Stimulated activated CD8-positive, alpha-beta memory T cell treated with anti-CD3 and anti-CD28 coated beads, Interleukin-2, amount 100 ng/mL, for 48 hours (primary cell): ENCODE results near the gene PCED1A.

ENCODE experiments used
- DNase-seq, 2 donors: peaks; one replicate each; pipeline ENCODE4 v3.0.0-alpha.2; 2020; ENCODE audit warnings: low read depth in 2 of 2

PCED1A gene

DNA sequence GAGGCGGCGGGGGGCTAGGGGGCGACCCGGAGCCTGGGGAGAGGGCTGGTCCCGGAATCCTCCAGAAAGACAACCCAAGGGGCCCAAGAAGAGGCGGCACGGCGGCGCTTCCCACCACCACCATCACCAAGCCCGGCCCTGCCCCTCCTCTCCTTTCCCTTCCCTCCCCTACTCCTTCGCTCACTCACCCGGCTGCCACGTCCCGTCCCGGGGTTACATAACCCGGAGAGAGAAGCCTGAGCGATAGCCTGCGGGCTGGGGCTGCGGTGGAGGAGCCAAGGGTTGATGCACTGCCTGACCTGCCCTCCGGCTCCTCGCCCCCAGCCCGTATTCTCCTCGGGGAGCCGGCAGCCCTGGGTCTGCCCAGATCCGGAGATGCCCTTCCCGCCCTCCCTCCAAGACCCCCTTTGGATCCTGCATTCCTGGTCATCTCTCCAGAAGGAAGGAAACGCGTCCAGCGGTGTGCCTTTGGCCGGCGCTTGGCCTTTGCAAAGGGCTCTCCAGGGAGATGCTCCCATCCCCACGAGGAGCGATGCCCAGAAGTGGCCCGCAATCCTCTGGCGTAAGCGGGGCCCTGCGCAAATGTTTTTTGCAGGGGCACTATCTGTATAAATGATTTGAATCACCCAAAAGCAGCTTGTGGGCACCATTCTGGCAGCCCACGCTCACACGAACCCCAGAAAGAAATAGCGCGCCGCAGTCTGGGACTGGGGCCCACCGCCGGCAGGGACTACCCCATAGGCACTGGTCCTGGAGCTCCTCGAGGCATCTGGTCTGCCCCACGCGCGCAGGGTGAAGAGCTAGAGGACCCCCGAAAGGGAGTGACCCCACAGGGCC is 35.4 kb downstream of the PCED1A start:
- no peak for DNase-seq

DNA sequence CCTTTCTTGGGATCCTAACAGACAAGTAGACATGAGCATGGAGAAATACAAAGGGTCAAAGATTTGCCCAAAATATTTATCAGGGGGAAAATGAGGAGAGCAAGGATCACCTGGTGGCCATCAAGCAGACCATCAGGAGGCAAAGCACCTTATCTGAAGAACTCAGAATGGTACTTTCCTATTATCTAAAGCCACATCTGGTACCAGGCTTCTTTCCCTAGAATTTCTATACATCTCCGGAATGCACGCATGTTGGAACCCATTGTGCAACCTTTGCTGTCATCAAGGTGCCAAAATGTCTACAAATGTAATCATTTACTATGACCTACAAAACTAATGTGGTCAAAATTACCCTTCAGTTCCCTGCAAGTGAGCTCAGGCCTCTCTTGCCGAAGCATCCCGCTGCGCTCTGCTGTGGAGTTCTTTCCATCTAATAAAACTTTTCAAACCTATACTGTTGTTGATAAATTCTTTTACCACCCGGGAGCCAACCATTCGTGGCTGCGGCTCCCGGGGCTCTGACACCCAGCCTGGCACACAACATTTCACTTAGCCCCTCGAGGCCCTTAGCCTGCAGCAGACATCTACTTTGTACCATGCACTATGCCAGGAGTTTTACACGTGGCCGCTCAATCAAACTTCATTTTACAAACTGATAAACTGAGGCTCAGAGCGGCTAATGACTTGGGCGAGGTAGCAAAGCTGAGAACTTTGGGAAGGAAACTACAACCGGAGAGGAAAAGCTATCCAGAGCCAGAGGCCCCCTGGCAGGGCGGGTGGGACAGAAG is 36.2 kb downstream of the PCED1A start:
- DNase-seq = no peak

DNA sequence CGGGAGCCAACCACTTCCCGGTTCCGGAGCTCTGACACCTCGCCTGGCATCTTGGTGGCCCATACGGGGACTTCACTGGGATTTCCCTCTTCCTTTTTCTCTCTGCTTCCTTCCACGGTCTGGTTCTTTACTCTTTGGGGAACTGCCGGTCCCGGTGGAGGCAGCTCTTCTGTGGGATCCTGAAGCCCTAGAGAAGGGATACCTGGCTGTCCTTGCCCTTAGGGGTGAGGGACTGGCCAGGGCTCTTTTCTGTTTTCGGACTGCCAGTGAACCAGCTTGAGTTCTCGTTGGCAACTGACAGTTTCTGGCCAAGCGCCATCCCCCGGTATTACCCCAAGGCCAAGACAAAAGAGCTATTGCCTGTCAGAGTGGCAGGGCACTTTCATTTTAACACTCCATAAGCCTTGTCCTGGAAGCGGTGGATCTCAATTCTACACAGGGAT is 39.1 kb downstream of the PCED1A start:
- no peak for DNase-seq

DNA sequence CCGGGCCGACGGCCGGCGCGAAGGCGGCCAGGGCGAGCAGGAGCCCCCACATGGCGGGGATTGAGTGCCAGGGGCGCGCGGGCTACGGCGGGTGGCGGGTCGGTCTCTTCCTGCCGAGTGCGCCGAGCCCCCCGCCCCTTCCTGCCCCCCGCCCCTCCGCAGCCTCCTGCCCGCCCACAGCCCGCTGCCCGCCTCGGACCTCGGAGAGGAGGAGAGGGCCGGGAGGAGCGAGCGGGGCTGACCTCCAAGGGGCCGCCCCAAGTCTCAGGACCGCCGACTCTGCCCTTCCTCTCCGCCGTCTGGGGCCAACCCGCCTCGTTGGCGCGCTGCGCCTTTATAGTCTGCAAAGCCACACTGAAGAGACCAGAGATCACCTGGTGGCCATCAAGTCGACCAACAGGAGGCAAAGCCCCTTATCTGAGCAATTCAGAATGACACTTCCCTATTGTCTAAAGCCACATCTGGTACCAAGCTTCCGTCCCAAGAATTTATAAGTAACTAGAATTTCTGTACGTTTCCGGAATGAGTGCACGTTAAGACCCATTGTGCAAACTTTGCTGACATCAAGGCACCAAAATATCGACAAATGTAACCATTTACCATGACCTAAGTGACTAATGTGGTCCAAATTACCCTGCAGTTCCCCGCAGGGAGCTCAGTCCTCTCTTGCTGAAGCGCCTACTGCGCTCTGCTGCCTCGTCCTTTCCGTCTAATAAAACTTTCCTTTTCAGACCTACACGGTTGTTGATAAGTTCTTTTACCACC is 39.8 kb downstream of the PCED1A start, which contains the start of gene CPXM1:
Gene CPXM1 (minus strand): TSS at position 107 of the 765 bp plus-strand sequence. CDS start 55 bp downstream, at position 52.
- no peak for DNase-seq

DNA sequence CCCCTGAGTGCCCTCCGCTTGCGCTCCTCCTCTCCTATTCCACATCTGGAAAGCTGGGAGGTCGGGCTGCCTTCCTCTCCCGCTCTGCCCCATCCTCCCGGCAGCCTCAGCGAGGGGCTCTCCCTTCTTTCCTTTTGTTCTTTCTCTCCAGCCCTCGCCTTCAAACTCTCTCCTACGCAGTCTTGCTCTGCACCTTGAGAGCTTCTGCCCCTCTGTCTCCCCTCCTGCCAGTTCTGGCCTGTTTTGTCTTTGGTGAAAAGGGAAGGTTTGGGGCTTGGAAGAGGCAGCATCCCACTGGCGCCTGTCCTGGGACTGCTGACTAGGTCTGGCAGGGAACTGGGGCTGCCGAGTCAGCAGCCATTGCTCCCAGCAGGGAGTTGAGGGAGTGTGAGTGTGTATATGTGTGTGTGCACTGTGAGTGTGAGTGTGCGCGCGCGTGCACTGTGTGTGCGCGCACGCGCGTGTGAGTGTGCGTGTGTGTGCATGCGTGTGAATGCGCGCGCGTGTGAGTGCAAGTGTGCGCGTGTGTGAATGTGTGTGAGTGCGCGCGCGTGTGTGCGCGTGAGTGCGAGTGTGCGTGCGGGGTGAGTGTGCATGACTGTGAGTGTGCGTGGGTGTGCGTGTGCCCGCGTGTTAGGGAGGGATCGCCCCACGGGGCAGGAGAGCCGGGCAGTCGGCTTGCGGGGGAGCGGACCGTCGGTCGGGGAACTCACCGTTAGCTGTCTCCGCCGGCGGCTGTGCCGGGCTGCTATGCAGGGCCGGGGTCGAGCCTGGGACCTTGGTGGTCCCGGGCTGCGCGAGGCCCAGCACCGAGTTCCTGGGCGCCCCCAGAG is 40.6 kb downstream of the PCED1A start:
- no peak for DNase-seq

DNA sequence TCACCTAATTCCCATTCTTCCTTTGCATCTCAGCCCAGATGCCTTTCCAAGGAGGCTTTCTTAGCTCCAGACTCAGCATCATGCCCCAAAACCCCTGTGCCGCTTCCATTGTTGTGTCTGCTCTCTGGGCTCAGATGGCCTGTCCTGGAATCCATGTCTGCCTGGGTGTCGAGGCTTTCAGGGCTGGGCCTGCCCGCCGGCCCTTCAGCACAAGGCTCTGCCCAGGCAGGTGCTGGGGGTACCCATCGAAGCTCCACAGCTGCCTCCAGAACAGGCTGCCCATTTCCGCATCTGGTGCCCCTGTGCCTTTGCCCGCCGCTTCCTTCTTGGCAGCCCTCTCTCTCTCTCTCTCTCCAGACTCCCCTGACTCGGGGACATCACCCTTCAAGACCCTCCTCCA is 41.2 kb downstream of the PCED1A start:
- no peak for DNase-seq

DNA sequence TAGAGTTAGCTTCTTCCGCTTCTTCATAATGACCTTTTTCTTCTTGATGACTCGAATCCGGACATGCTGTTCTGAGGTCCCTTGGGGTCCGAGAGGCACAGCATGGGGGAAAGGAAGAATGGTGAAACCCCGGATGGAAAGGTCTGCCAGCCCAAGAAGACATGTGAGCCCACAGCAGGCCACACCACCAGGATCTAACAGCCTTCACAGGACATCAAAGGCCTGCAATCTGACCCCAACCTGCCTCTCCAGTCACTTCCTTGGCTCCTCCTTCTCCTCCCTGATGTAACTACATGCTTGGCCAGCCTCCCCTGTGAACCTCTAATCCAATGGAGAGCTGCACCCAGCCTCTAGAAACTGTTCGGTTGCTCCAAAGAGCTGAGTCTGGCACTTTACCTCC is 41.6 kb downstream of the PCED1A start:
- no peak for DNase-seq

DNA sequence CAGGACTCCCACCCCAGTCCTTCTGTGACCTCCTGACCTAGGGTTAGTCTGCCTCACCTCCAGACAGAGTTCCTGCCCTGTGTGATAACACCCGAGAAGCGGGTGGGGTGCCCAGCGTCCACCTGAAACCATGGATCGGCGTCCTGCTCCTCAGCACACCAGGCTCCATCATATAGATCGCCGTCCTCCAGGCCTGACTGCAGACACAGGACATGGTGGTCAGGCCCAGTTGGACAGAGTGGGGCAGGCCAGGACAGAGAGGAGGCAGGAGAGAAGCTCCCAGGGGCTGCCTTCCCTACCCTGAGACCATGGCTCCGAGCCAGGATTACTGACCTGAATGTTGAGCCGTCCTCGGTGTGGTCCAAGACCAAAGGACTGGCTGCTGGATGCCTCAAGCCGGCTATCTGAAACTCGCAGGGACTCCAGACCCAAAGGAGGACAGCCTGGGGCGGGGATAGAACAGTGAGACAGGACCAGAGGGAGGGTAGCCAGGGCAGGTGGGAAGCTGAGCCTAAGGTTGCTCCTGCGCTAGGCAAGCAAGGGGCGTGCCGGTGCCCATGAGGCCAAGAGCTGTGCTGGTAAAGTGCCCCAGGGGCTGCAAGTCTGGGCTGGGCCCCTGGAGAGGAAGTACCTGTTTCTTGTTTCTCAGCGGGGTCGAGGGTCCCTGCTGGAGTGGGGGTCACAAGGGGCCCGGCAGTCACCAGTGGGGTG is 42.2 kb downstream of the PCED1A start:
- no peak for DNase-seq

DNA sequence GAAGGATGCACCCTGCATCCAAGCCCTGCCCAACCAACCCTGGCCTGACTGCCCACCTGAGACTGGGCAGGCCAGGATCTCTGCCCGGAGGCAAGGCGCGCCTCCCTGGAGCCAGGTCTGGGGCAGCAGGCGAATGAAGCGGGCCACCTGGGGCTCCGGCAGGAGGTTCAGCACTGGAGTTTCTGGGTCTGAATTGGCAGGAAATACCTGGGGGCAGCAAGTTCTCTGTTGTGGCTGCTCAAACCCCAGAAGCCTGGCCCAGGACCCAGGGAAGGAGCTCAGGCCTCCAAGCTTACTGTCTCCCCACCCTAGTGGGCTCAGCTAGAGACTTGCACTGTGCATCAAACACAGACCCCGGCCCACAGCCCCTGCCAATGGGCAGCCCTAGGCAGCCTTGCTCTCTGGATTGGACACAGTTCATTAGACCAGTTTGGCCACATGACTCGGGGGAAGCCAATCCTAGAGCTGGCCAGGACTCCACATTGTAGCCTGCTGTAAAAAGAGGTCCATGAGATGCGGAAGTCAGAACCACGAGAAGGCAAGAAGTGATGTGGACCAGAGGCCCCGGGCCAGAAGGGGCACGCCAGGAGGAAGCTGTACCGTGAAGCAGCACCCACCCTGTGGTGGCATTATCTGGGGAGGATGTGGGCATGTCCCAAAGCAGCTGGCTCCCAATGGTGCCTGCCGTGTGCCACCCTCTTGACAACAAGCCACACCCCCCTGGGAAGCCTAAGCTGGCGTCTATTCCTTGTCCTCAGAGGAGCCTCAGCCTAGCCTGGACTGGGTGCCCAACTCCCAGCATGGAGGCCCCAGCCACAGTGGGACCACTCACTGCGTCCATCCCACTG is 43.1 kb downstream of the PCED1A start:
- no peak for DNase-seq

DNA sequence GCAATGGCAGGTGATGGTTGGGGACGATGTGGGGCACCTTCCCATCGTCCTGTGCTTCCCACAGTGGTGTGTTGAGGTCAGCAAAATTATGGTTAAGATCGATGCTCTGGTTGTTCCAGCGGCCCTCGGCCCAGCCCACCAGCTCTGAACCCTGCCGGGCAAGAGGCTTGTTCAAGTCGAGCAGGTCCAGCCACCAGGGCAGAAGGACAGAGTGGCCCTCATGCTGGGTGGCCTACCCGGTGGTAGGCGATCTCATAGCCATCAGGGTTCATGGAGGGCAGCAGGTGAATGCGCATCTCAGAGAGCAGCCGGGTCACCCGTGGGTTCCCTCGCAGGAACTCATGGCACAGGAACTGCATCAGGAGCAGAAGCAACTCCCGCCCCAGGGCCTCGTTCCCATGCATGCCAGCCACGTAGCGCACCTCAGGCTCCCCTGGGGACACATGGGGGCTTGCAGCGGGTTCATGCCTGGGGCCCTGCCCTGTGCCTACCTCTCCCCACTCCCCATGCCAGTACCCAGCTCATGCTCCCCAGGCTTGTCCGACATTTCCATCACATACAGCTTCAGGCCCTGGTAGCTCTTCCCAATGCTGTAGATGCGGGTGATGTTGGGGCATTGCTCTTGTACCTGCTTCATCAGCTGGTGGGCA is 44.3 kb downstream of the PCED1A start:
- no peak for DNase-seq

DNA sequence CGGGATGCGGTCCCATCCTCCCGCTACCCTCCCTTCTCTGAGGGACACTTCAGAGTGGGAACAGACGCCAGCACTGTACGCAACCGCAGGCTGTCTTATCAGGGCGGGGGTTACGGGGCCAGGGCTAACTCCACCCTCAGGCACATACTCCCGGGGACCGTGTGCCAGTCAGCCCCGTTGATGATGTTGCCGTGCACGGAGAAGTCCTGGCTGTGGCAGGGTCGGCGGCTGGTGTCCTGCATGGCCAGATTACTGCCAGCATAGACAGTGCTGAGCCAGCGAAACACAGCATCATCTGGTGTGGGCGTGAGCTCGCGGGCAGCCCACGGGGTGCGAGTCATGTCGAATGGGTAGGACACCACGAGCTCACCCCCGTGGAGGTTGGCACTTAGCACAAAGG is 45.0 kb downstream of the PCED1A start:
- DNase-seq = no peak

DNA sequence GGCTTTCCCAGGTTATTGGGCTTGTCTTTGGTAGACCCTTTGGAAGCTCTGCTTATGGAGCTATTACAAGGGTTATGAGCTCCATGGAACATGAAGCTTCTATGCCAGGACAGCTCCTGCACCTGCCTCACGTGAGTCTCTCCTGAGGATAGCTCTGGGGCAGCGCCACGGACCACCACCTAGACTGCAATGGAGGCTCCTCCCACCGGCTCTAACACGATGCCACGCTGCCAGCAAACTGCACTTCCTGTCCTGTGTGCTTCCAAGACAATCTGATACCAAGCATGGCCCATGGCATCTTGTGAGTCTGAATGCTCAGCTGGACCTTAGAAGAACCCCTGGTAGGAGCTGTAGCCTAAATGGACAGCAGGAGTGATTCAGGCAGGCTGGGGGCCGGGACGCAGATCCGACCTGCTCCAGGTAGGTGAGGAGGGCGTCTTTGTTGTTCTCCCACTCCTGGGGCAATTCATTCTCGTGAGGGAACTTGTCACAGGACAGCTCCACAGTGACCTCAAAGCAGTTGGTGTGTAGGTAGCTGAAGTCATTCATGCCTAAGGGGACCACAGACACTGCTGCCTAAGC is 45.5 kb downstream of the PCED1A start:
- no peak for DNase-seq

DNA sequence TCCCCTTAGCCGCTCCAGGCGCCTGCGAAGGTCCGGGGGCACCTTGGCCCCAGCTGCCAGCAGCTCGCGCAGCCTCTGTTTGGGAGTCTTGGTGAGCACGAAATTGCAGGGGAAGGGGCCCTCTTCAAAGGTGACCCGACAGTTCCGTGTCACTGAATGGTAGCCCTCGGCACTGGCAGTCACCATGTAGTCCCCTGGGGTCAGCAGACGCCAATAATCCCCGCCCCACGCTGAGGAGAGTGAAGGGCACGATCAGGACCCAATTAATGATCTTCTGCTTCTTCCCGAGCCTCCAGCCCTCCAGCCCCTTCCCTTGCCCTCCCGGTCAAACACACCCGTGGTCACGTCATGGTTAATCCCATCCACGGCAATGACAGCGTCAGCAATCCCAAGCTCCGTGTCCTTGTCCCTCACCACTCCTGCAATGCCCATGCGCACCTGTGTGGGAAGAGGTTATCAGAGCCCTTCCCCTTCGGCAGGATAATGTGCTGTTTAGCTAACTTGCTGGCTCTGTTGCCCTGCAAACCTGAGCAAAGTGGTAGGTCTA is 46.2 kb downstream of the PCED1A start:
- no peak for DNase-seq

DNA sequence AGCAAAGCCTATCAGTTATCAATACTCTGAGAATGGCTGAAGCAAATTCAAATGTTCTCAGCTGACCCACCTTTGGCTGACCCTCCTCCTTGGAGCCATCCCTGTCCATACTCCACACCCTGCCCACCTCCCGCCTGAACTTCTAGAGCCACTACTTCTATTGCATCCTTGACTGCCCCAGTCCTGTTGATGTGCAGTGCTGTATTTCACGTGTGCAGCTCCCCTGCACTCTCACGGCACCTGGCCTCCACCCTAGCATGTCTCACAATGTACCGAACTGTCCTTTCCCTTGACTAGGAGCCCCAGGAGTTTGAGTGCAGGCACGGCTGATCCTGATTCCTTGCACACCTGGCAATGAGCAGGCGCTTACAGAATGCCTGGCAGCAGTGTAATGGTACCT is 47.0 kb downstream of the PCED1A start:
- no peak for DNase-seq
